ENCODE measurements around the gene ATG9B. TPM values are rescaled to one million over a fixed set of nuclear protein-coding genes. Genes with fewer than 3 reads are reported as not detected.

The ATG9B gene
- total and polyA plus RNA-seq, 9 of the 15 experiments (the other 6 are each of a cell fraction or from before 2014, with no cell fraction given), result 0.29 to 8.0 (median 2.1) TPM

GRCh38 chr7:151038951-151039849, 14.9 kb upstream of the ATG9B start (continued):
- peak; percentile 87 for TF ChIP-seq REST (IDR thresholded peaks at IDR 0.05; ENCODE audit: borderline replicate concordance)
- no peak for TF ChIP-seq REST (CRISPR knock-in tag; IDR thresholded peaks at IDR 0.05; ENCODE audit: low read depth)
- TF ChIP-seq MLLT1 (IDR thresholded peaks at IDR 0.05), result 0 out of 4 replicates have a peak, but pooled peaks have one; percentile 12 to 33
- TF ChIP-seq ESRRA (IDR thresholded peaks at IDR 0.05; ENCODE audit: borderline replicate concordance, low read depth), result peak; percentile 66; the same call in 1 of the 2 replicates
- peak; percentile 88; the same call in 1 of the 2 replicates for TF ChIP-seq PREB (CRISPR knock-in tag; IDR thresholded peaks at IDR 0.05)
- TF ChIP-seq POLR2AphosphoS2 (IDR thresholded peaks at IDR 0.05; ENCODE audit: low read length), result peak; percentile 54; the same call in 1 of the 2 replicates
- peak; percentile 93 for TF ChIP-seq EP300 (IDR thresholded peaks at IDR 0.05; ENCODE audit: low read length)
- no peak for TF ChIP-seq ZFPM2 (CRISPR knock-in tag; IDR thresholded peaks at IDR 0.05)
- TF ChIP-seq CREB3L1 (IDR thresholded peaks at IDR 0.05; ENCODE audit: borderline replicate concordance, low read depth), result peak; percentile 60
- peak; percentile 50; the same call in 1 of the 2 replicates for TF ChIP-seq GTF2E2 (tag; IDR thresholded peaks at IDR 0.05)
- peak; percentile 92 for TF ChIP-seq VEZF1 (CRISPR knock-in tag; IDR thresholded peaks at IDR 0.05)
- TF ChIP-seq BRD9 (IDR thresholded peaks at IDR 0.05; ENCODE audit: low read depth, partially characterized antibody), result peak; percentile 49
